ENCODE data around the gene ARHGEF19. TPM values are rescaled to one million over a fixed set of nuclear protein-coding genes. Genes with fewer than 3 reads are reported as not detected.

Gene ARHGEF19
- total RNA-seq, 1 experiment from 2014 or later, result 13.8 TPM

GRCh38 chr1:16242556-16243214, 30.2 kb upstream of the ARHGEF19 start:
- Histone ChIP-seq H3K9me3 (ENCODE audit: low read length) (no peaks in the 10 kb centered on the region), H3K4me3 (ENCODE audit: low read length) (no peak overlapping the region), H2AFZ (ENCODE audit: low read length) (no peak overlapping the region), H3K9me2 (replicated peaks; ENCODE audit: low read length) (no peaks in the 10 kb centered on the region), H3K79me2 (ENCODE audit: low read length) (no peaks in the 10 kb centered on the region), H3K36me3 (ENCODE audit: low read depth, low read length) (no peaks in the 10 kb centered on the region), H4K20me1 (ENCODE audit: low read length) (no peaks in the 10 kb centered on the region), H3K9ac (ENCODE audit: low read length) (no peak overlapping the region), H3K4me1 (ENCODE audit: insufficient read depth, low read length) (peaks cover 12% of the 10 kb centered on the region), H3F3A (ENCODE audit: low read length, unreplicated experiment) (no peaks in the 10 kb centered on the region), H3K27me3 (ENCODE audit: low read length) (no peaks in the 10 kb centered on the region), H3K4me2 (ENCODE audit: low read length) (no peak overlapping the region), H3K27ac (ENCODE audit: low read length) (no peak overlapping the region)
- no TSS peak for BruUV-seq (replicated peaks)
- no peak for DNase-seq
- no peak for ATAC-seq
- POLR2A ChIA-PET (ENCODE audit: unreplicated experiment), result no interaction called here
- intact Hi-C loops (cut with micrococcal nuclease), result loop anchor here (5.0 kb wide), 1 partner anchor 35 kb away; no protein-coding TSS in a partner anchor
- TF ChIP-seq EZH2phosphoT487 (IDR thresholded peaks at IDR 0.05; ENCODE audit: borderline replicate concordance, low read length), result no peak
- no peak for TF ChIP-seq EZH2 (IDR thresholded peaks at IDR 0.05; ENCODE audit: low read length, unreplicated experiment)
- CTCF ChIA-PET, result interaction anchor here (0.7 kb wide), 1 partner anchor 122 kb away, joined by 7 read pairs; no protein-coding TSS in a partner anchor

GRCh38 chr1:16241221-16241708, 28.8 kb upstream of the ARHGEF19 start:
- no peak overlapping the region for H2AFZ ChIP-seq (ENCODE audit: low read length)
- no peaks in the 10 kb centered on the region for H3K9me3 ChIP-seq (ENCODE audit: low read length)
- H3F3A ChIP-seq (ENCODE audit: low read length, unreplicated experiment), result no peaks in the 10 kb centered on the region
- no peak for ATAC-seq
- H3K27me3 ChIP-seq (ENCODE audit: low read length), result no peaks in the 10 kb centered on the region
- no peak overlapping the region for H3K4me2 ChIP-seq (ENCODE audit: low read length)
- DNase-seq, result no peak
- TF ChIP-seq CTCF (conservative IDR thresholded peaks at IDR 0.05; ENCODE audit: low read depth, low read length), result no peak
- no peak for TF ChIP-seq EZH2phosphoT487 (IDR thresholded peaks at IDR 0.05; ENCODE audit: borderline replicate concordance, low read length)
- no peak for TF ChIP-seq EZH2 (IDR thresholded peaks at IDR 0.05; ENCODE audit: low read length, unreplicated experiment)
- no peak overlapping the region for H3K27ac ChIP-seq (ENCODE audit: low read length)
- no peak overlapping the region for H3K9ac ChIP-seq (ENCODE audit: low read length)
- intact Hi-C loops (cut with micrococcal nuclease), result loop anchor here (5.0 kb wide), 1 partner anchor 34 kb away; no protein-coding TSS in a partner anchor
- ChIA-PET POLR2A (ENCODE audit: unreplicated experiment) (no interaction called here), CTCF (no interaction called here)
- BruUV-seq (replicated peaks), result no TSS peak
- H3K9me2 ChIP-seq (replicated peaks; ENCODE audit: low read length), result no peaks in the 10 kb centered on the region
- no peaks in the 10 kb centered on the region for H3K79me2 ChIP-seq (ENCODE audit: low read length)
- peaks cover 16% of the 10 kb centered on the region for H3K4me1 ChIP-seq (ENCODE audit: insufficient read depth, low read length)
- no peaks in the 10 kb centered on the region for H3K36me3 ChIP-seq (ENCODE audit: low read depth, low read length)
- no peaks in the 10 kb centered on the region for H4K20me1 ChIP-seq (ENCODE audit: low read length)
- H3K4me3 ChIP-seq (ENCODE audit: low read length), result no peak overlapping the region

- DNase-seq, result no peak
- no peak overlapping the region for H3K4me3 ChIP-seq (ENCODE audit: low read length)
- H3K9me3 ChIP-seq (ENCODE audit: low read length), result no peaks in the 10 kb centered on the region
- peaks cover 22% of the 10 kb centered on the region for H3K4me1 ChIP-seq (ENCODE audit: insufficient read depth, low read length)
- intact Hi-C loops (cut with micrococcal nuclease), result loop anchor here (5.0 kb wide), 1 partner anchor 33 kb away; no protein-coding TSS in a partner anchor
- ChIA-PET CTCF (no interaction called here), POLR2A (ENCODE audit: unreplicated experiment) (no interaction called here)
- no peaks in the 10 kb centered on the region for H3K27me3 ChIP-seq (ENCODE audit: low read length)
- H3K36me3 ChIP-seq (ENCODE audit: low read depth, low read length), result no peaks in the 10 kb centered on the region
- H2AFZ ChIP-seq (ENCODE audit: low read length), result no peak overlapping the region
- H3K79me2 ChIP-seq (ENCODE audit: low read length), result no peaks in the 10 kb centered on the region
- no peaks in the 10 kb centered on the region for H3K9me2 ChIP-seq (replicated peaks; ENCODE audit: low read length)
- TF ChIP-seq EZH2 (IDR thresholded peaks at IDR 0.05; ENCODE audit: low read length, unreplicated experiment) (no peak), EZH2phosphoT487 (IDR thresholded peaks at IDR 0.05; ENCODE audit: borderline replicate concordance, low read length) (no peak), CTCF (conservative IDR thresholded peaks at IDR 0.05; ENCODE audit: low read depth, low read length) (no peak)
- no TSS peak for BruUV-seq (replicated peaks)
- no peaks in the 10 kb centered on the region for H4K20me1 ChIP-seq (ENCODE audit: low read length)
- no peak overlapping the region for H3K27ac ChIP-seq (ENCODE audit: low read length)
- H3K4me2 ChIP-seq (ENCODE audit: low read length), result no peak overlapping the region
- H3K9ac ChIP-seq (ENCODE audit: low read length), result no peak overlapping the region
- H3F3A ChIP-seq (ENCODE audit: low read length, unreplicated experiment), result no peaks in the 10 kb centered on the region
- no peak for ATAC-seq
Observed at GRCh38 chr1:16239972-16240491, 27.6 kb upstream of the ARHGEF19 start.
